PC-3 (cell line): ENCODE results near the gene CYRIA. TPM values are rescaled to one million over a fixed set of nuclear protein-coding genes. Genes with fewer than 3 reads are reported as not detected.

Experiments used
- ATAC-seq: fragments of 200-7000 bp; cut with Tn5 transposase; 2 replicates; pipeline ENCODE4 v1.9.1; 2020; ENCODE audit warnings: mild to moderate bottlenecking, moderate library complexity
- BruUV-seq: library from RNA; stranded (reverse); fragments of 400-500 nt; replicated peaks from 2 replicates; lab custom pipeline; 2021; lab: Mats Ljungman, UMichigan
- CTCF ChIA-PET: fragments of 300-600 bp; sonication (Branson Sonifier 250); formaldehyde crosslinking; loops from one replicate; lab custom pipeline; 2022; ENCODE audit warnings: antibody characterized with exemption; lab: Charles Lee
- POLR2A ChIA-PET: fragments of 300-600 bp; sonication (Branson Sonifier 250); formaldehyde crosslinking; loops from one replicate; lab custom pipeline; 2022; ENCODE audit warnings: antibody characterized with exemption; ENCODE audit not compliant: unreplicated experiment; lab: Charles Lee
- DNase-seq: peaks from one replicate; pipeline ENCODE4 v3.0.0-alpha.2; 2015
- H2AFZ ChIP-seq: fragments of 300-600 bp; sonication (generic); 2 replicates; pipeline ENCODE4 v1.6.0; 2016; ENCODE audit warnings: antibody characterized with exemption, low read length
- H3F3A ChIP-seq: fragments of 300-600 bp; sonication (generic); one replicate; pipeline ENCODE4 v1.6.0; 2017; ENCODE audit warnings: antibody characterized with exemption, low read length, control low read depth, mild to moderate bottlenecking; ENCODE audit not compliant: unreplicated experiment
- H3K27ac ChIP-seq: fragments of 300-600 bp; sonication (generic); 2 replicates; pipeline ENCODE4 v1.5.1; 2016; ENCODE audit warnings: mild to moderate bottlenecking, low read length
- H3K27me3 ChIP-seq: fragments of 300-600 bp; sonication (generic); 2 replicates; pipeline ENCODE4 v1.6.1; 2016; ENCODE audit warnings: low read length, mixed read lengths
- H3K36me3 ChIP-seq: fragments of 300-600 bp; sonication (generic); 2 replicates; pipeline ENCODE4 v1.6.1; 2016; ENCODE audit warnings: low read depth, mixed run types, low read length, mixed read lengths
- H3K4me1 ChIP-seq: fragments of 300-600 bp; sonication (generic); 2 replicates; pipeline ENCODE4 v1.5.1; 2016; ENCODE audit warnings: low read length; ENCODE audit not compliant: insufficient read depth
- H3K4me2 ChIP-seq: fragments of 300-600 bp; sonication (generic); 2 replicates; pipeline ENCODE4 v1.6.0; 2016; ENCODE audit warnings: low read length
- H3K4me3 ChIP-seq: fragments of 300-600 bp; sonication (generic); 2 replicates; pipeline ENCODE4 v1.5.1; 2016; ENCODE audit warnings: mild to moderate bottlenecking, low read length, mixed read lengths
- H3K79me2 ChIP-seq: fragments of 300-600 bp; sonication (generic); 2 replicates; pipeline ENCODE4 v1.6.1; 2017; ENCODE audit warnings: low read length, mixed read lengths
- H3K9ac ChIP-seq: fragments of 300-600 bp; sonication (generic); 2 replicates; pipeline ENCODE4 v1.6.0; 2016; ENCODE audit warnings: mild to moderate bottlenecking, low read length
- H3K9me2 ChIP-seq: fragments of 300-600 bp; sonication (generic); replicated peaks from 2 replicates; pipeline ENCODE4 v1.6.1; 2016; ENCODE audit warnings: mixed run types, low read length, mixed read lengths
- H3K9me3 ChIP-seq: fragments of 300-600 bp; sonication (generic); 2 replicates; pipeline ENCODE4 v1.6.1; 2016; ENCODE audit warnings: low read length, mixed read lengths
- H4K20me1 ChIP-seq: fragments of 300-600 bp; sonication (generic); 2 replicates; pipeline ENCODE4 v1.6.1; 2016; ENCODE audit warnings: low read length, mixed read lengths
- CTCF ChIP-seq: fragments of 300-600 bp; sonication (generic); conservative IDR thresholded peaks from 2 replicates; pipeline ENCODE4 v1.5.1; 2017; ENCODE audit warnings: antibody characterized with exemption, low read depth, mild to moderate bottlenecking, low read length
- EZH2 ChIP-seq: fragments of 300-600 bp; sonication (generic); IDR thresholded peaks from one replicate; pipeline ENCODE4 v1.6.1; 2017; ENCODE audit warnings: antibody characterized with exemption, mild to moderate bottlenecking, low read length; ENCODE audit not compliant: unreplicated experiment
- EZH2phosphoT487 ChIP-seq: fragments of 300-600 bp; sonication (generic); IDR thresholded peaks from 2 replicates; pipeline ENCODE4 v1.6.1; 2018; ENCODE audit warnings: mild to moderate bottlenecking, antibody characterized with exemption, low read length, borderline replicate concordance
- intact Hi-C: fragments of 100-400 bp; cut with micrococcal nuclease; formaldehyde crosslinking; loops from 2 replicates; pipeline ENCODE4 v1.9.0; 2023
- total RNA-seq: library from RNA; depleted of rRNA; stranded (reverse); fragments of >200 nt; gene quantifications from 2 replicates; pipeline ENCODE4 v1.2.3, GENCODE V29; 2014

Gene CYRIA
- total RNA-seq, 1 experiment from 2014 or later: 0.15 TPM

- Histone ChIP-seq H3K9ac (no peak overlapping the region), H3F3A (no peaks in the 10 kb centered on the region), H3K27ac (no peak overlapping the region), H2AFZ (no peak overlapping the region), H3K9me3 (peaks cover 5% of the 10 kb centered on the region; the same call in 1 of the 2 replicates), H3K4me2 (no peak overlapping the region), H3K36me3 (no peaks in the 10 kb centered on the region), H3K4me1 (no peaks in the 10 kb centered on the region), H3K4me3 (no peak overlapping the region), H3K27me3 (no peaks in the 10 kb centered on the region), H3K9me2 (no peaks in the 10 kb centered on the region), H4K20me1 (no peaks in the 10 kb centered on the region), H3K79me2 (no peaks in the 10 kb centered on the region)
- ChIA-PET POLR2A (no interaction called here), CTCF (no interaction called here)
- intact Hi-C loops: no loop called here
- no peak for DNase-seq
- TF ChIP-seq CTCF (no peak), EZH2phosphoT487 (no peak), EZH2 (no peak)
- no TSS peak for BruUV-seq
- no peak for ATAC-seq
These were observed 12.2 kb upstream of the CYRIA start for GRCh38 chr2:16677875-16678274.

DNA sequence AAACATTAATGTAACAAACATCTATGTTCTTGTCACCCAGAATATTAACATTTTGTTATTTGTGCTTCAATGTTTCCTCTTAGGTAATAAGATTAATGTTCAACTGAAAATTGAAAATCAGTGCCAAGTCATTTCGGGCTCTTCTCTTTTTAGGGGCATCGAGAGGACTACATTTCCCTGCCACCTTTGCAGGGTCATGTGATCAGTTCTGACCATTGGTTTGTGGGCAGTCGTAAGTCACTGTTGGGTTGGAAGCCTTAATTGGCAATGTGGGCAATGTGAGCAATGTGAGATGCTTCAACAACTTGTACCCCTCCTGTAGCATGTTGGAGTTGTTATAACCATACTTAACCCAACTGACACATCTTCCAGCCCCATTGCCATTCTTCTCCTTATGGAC is 10.1 kb upstream of the CYRIA start:
- ATAC-seq (no peak), DNase-seq (no peak)
- H3K4me3 ChIP-seq: no peak overlapping the region
- peaks cover 5% of the 10 kb centered on the region; the same call in 1 of the 2 replicates for H3K9me3 ChIP-seq
- no peak overlapping the region for H3K4me2 ChIP-seq
- ChIA-PET POLR2A (no interaction called here), CTCF (no interaction called here)
- no peak overlapping the region for H3K9ac ChIP-seq
- TF ChIP-seq EZH2phosphoT487 (no peak), CTCF (no peak), EZH2 (no peak)
- H3K4me1 ChIP-seq: no peaks in the 10 kb centered on the region
- intact Hi-C loops: no loop called here
- H4K20me1 ChIP-seq: no peaks in the 10 kb centered on the region
- no TSS peak for BruUV-seq
- no peaks in the 10 kb centered on the region for H3K79me2 ChIP-seq
- H2AFZ ChIP-seq: no peak overlapping the region
- H3F3A ChIP-seq: no peaks in the 10 kb centered on the region
- no peaks in the 10 kb centered on the region for H3K9me2 ChIP-seq
- no peak overlapping the region for H3K27ac ChIP-seq
- H3K27me3 ChIP-seq: no peaks in the 10 kb centered on the region
- no peaks in the 10 kb centered on the region for H3K36me3 ChIP-seq

DNA sequence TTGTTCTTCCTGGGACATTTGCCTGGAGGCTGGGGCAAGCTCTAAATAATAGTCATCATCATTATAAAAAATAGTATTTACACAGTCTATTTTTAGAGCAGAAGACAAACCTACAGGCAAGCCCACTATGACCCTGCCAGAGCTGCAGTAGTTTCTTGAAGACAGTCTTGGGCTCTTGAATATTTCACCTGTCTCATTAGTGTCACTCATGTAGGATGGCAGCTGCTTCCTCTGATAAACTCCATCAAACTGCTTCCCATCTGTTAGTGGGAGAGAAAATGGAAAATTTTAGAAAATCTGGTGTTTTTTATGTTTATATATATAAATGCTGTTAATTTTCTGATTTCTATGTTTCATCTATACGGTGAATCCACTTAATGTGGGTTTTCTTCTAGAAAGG is 8.5 kb upstream of the CYRIA start:
- ATAC-seq: no peak
- peaks cover 5% of the 10 kb centered on the region; the same call in 1 of the 2 replicates for H3K9me3 ChIP-seq
- no peaks in the 10 kb centered on the region for H4K20me1 ChIP-seq
- intact Hi-C loops: no loop called here
- H3K27me3 ChIP-seq: no peaks in the 10 kb centered on the region
- ChIA-PET POLR2A (no interaction called here), CTCF (no interaction called here)
- H2AFZ ChIP-seq: no peak overlapping the region
- no peak overlapping the region for H3K4me3 ChIP-seq
- no peak for DNase-seq
- TF ChIP-seq EZH2phosphoT487 (no peak), CTCF (no peak)
- no peaks in the 10 kb centered on the region for H3K4me1 ChIP-seq
- no peaks in the 10 kb centered on the region for H3K9me2 ChIP-seq
- BruUV-seq: no TSS peak
- no peak overlapping the region for H3K27ac ChIP-seq
- H3K4me2 ChIP-seq: no peak overlapping the region
- H3K36me3 ChIP-seq: no peaks in the 10 kb centered on the region
- no peaks in the 10 kb centered on the region for H3K79me2 ChIP-seq
- no peak overlapping the region for H3K9ac ChIP-seq
- no peaks in the 10 kb centered on the region for H3F3A ChIP-seq
